IPS DF 6.9 (cell line): ENCODE measurements around the gene IL1RAPL1.

Experiments used
- DNase-seq: peaks from one replicate; pipeline ENCODE4 v3.0.0-alpha.2; 2013; ENCODE audit warnings: low read depth, low spot score
- H3K27ac ChIP-seq: one replicate; pipeline ENCODE4 v1.5.1; 2013; ENCODE audit warnings: low read length, control low read depth
- H3K27me3 ChIP-seq: 2 replicates; pipeline ENCODE4 v1.6.1; 2013; ENCODE audit warnings: mild to moderate bottlenecking, low read length; ENCODE audit not compliant: control insufficient read depth, insufficient read depth
- H3K36me3 ChIP-seq: 2 replicates; pipeline ENCODE4 v1.6.1; 2013; ENCODE audit warnings: low read length; ENCODE audit not compliant: control insufficient read depth, insufficient read depth
- H3K4me1 ChIP-seq: 2 replicates; pipeline ENCODE4 v1.6.1; 2013; ENCODE audit warnings: low read length; ENCODE audit not compliant: control insufficient read depth, insufficient read depth
- H3K4me3 ChIP-seq: 2 replicates; pipeline ENCODE4 v1.5.1; 2013; ENCODE audit warnings: mild to moderate bottlenecking, low read length
- H3K9me3 ChIP-seq: 2 replicates; pipeline ENCODE4 v1.6.1; 2013; ENCODE audit warnings: low read length, inconsistent platforms; ENCODE audit not compliant: control insufficient read depth, insufficient read depth
- WGBS: extraction: QIAGEN DNeasy Blood & Tissue Kit; methylation state at CpG from one replicate; pipeline ENCODE4 v1.1.7; 2013; ENCODE audit warnings: mixed read lengths, missing lambda C conversion rate; ENCODE audit not compliant: insufficient read length, insufficient coverage; 5-methylcytosine and 5-hydroxymethylcytosine counted together

IL1RAPL1 gene

GRCh38 chrX:29962061-29962460, 1374.8 kb downstream of the IL1RAPL1 start:
- no peaks in the 10 kb centered on the region for H3K27me3 ChIP-seq
- H3K9me3 ChIP-seq, result no peaks in the 10 kb centered on the region
- no CpG with 5 or more reads among the region's 2 CpGs for WGBS
- no peaks in the 10 kb centered on the region for H3K36me3 ChIP-seq
- DNase-seq, result no peak
- no peaks in the 10 kb centered on the region for H3K4me1 ChIP-seq
- no peak overlapping the region for H3K4me3 ChIP-seq
- H3K27ac ChIP-seq, result no peak overlapping the region

- H3K36me3 ChIP-seq, result no peaks in the 10 kb centered on the region
- no peak for DNase-seq
- no peaks in the 10 kb centered on the region for H3K9me3 ChIP-seq
- H3K4me1 ChIP-seq, result no peaks in the 10 kb centered on the region
- H3K27ac ChIP-seq, result no peak overlapping the region
- no CpG with 5 or more reads among the region's 1 CpG for WGBS
- H3K27me3 ChIP-seq, result no peaks in the 10 kb centered on the region
- H3K4me3 ChIP-seq, result no peak overlapping the region
Observed at GRCh38 chrX:29965634-29966033, 1378.4 kb downstream of the IL1RAPL1 start.

- DNase-seq, result no peak
- Histone ChIP-seq H3K36me3 (no peaks in the 10 kb centered on the region), H3K27me3 (no peaks in the 10 kb centered on the region), H3K4me1 (no peaks in the 10 kb centered on the region), H3K4me3 (no peak overlapping the region), H3K9me3 (no peaks in the 10 kb centered on the region), H3K27ac (no peak overlapping the region)
- WGBS, result no CpG with 5 or more reads among the region's 3 CpGs
Observed at GRCh38 chrX:29992083-29992482, 1404.8 kb downstream of the IL1RAPL1 start.

GRCh38 chrX:30005813-30006212, 1418.6 kb downstream of the IL1RAPL1 start:
- no peak for DNase-seq
- Histone ChIP-seq H3K4me1 (no peaks in the 10 kb centered on the region), H3K4me3 (no peak overlapping the region), H3K27me3 (no peaks in the 10 kb centered on the region), H3K27ac (no peak overlapping the region), H3K9me3 (no peaks in the 10 kb centered on the region), H3K36me3 (no peaks in the 10 kb centered on the region)
- no CpG with 5 or more reads among the region's 1 CpG for WGBS
